Measurements from ENCODE around the gene CKAP5.

CKAP5 gene

GRCh38 chr11:46733234-46733633 lies 112.8 kb downstream of the CKAP5 start:
- DNase-seq (ENCODE audit: low read depth, low spot score) = no peak
- ChIA-PET POLR2A (no interaction called here), CTCF (no interaction called here)
- TF ChIP-seq CTCF (IDR thresholded peaks at IDR 0.05; ENCODE audit: insufficient read depth, low read length, missing control alignments) = no peak
- H3K4me3 ChIP-seq (ENCODE audit: low read depth, low read length) = no peak overlapping the region

GRCh38 chr11:46731545-46731944 lies 114.5 kb downstream of the CKAP5 start:
- DNase-seq (ENCODE audit: low read depth, low spot score) = no peak
- CTCF ChIA-PET = no interaction called here
- POLR2A ChIA-PET = no interaction called here
- no peak overlapping the region for H3K4me3 ChIP-seq (ENCODE audit: low read depth, low read length)
- TF ChIP-seq CTCF (IDR thresholded peaks at IDR 0.05; ENCODE audit: insufficient read depth, low read length, missing control alignments) = no peak

- no peak overlapping the region for H3K4me3 ChIP-seq (ENCODE audit: low read depth, low read length)
- DNase-seq (ENCODE audit: low read depth, low spot score) = no peak
- ChIA-PET CTCF (no interaction called here), POLR2A (no interaction called here)
- no peak for TF ChIP-seq CTCF (IDR thresholded peaks at IDR 0.05; ENCODE audit: insufficient read depth, low read length, missing control alignments)
Observed at GRCh38 chr11:46729110-46730027, 116.7 kb downstream of the CKAP5 start.

- CTCF ChIA-PET = interaction anchor here (1.3 kb wide), 1 partner anchor 11 kb away, joined by 3 read pairs; no protein-coding TSS in a partner anchor
- TF ChIP-seq CTCF (IDR thresholded peaks at IDR 0.05; ENCODE audit: insufficient read depth, low read length, missing control alignments) = no peak
- no peak overlapping the region for H3K4me3 ChIP-seq (ENCODE audit: low read depth, low read length)
- DNase-seq (ENCODE audit: low read depth, low spot score) = no peak
- POLR2A ChIA-PET = interaction anchor here (0.7 kb wide), 1 partner anchor 58 kb away, joined by 3 read pairs; no protein-coding TSS in a partner anchor
Observed at GRCh38 chr11:46728659-46729040, 117.4 kb downstream of the CKAP5 start.

GRCh38 chr11:46727952-46728658 lies 118.0 kb downstream of the CKAP5 start:
- no peak overlapping the region for H3K4me3 ChIP-seq (ENCODE audit: low read depth, low read length)
- no peak for DNase-seq (ENCODE audit: low read depth, low spot score)
- CTCF ChIA-PET = interaction anchor here (0.8 to 1.3 kb wide), 2 partner anchors 11 to 20 kb away, joined by 3 read pairs; no protein-coding TSS in a partner anchor
- no peak for TF ChIP-seq CTCF (IDR thresholded peaks at IDR 0.05; ENCODE audit: insufficient read depth, low read length, missing control alignments)
- POLR2A ChIA-PET = interaction anchor here (0.7 kb wide), 1 partner anchor 59 kb away, joined by 3 read pairs; no protein-coding TSS in a partner anchor
